Activated CD8-positive, alpha-beta memory T cell treated with anti-CD3 and anti-CD28 coated beads for 48 hours (primary cell): ENCODE data around the gene QSOX2.

Experiments
- DNase-seq, 3 experiments: peaks; one replicate each; pipeline ENCODE4 v3.0.0-alpha.2; 2020; ENCODE audit warnings: low read depth in 2 of 3, low spot score in 2 of 3

Gene QSOX2

DNA sequence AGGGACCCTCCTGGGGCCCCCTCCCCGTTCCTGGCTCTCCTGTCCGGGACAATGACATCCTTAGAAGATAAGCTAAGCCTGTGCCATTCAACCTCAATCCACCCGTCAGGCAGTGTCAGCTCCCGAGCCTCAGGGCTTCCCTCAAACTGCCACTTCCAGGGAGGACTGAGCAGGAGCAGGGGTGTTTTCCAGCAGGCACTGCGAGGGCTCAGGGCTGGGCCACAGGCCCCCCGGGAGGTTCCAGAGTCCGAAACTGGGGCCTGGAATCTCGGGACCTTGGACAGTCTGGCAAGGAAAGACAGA lies 66.9 kb downstream of the QSOX2 start:
- no peak for DNase-seq

DNA sequence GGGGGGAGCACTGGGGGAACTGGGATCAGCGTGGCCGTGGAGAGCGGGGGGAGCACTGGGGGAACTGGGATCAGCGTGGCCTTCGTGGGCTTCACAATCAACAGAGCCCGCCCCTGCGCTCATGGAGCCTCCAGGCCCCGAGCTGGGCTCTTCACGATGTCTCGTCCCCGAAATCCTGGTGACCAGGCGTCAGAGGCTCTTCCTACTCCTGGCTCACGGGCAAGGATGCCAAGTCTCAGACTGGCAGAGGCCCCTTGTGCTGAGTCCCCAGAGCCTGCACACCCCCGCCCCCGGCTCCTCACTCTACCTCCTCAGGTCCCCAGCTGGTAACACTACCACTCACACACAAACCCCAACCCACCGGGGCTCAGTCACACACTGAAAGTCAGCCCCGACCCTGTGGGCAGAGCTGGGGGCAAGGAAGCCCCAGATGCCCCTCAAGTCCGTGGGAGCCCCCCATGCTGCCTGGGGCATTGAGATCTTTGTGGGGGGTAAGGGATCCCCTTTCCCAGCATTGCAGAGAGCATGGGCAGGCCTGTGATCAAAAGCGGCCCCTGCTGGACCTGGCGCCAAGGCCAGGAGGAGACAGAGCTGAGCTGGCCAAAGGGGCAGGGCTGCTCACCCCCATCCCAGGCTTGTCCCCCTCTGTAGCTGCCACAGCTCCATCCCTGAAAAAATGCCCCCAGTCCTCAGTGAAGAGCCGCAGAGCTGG lies 67.4 kb downstream of the QSOX2 start:
- DNase-seq, result no peak

DNA sequence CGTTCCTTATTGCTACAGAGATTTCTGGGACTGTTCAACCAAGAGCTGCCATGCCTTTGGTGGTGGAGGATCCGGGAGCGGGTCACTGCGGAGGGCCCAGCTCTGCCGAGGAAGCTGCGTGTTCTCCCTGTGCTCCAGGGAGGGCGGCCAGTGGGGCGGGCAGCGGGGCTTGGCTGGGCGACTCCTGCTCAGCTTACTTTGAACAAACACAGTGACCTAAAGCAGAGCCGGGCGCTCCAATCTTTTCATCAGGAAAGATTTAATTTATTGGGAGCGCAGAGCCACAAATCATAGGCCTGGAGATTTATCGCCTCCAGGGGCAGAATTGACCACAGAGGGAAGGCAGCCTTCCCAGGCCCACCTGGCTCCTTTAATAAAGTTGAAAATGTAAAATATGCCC lies 68.4 kb downstream of the QSOX2 start:
- DNase-seq, result no peak

DNA sequence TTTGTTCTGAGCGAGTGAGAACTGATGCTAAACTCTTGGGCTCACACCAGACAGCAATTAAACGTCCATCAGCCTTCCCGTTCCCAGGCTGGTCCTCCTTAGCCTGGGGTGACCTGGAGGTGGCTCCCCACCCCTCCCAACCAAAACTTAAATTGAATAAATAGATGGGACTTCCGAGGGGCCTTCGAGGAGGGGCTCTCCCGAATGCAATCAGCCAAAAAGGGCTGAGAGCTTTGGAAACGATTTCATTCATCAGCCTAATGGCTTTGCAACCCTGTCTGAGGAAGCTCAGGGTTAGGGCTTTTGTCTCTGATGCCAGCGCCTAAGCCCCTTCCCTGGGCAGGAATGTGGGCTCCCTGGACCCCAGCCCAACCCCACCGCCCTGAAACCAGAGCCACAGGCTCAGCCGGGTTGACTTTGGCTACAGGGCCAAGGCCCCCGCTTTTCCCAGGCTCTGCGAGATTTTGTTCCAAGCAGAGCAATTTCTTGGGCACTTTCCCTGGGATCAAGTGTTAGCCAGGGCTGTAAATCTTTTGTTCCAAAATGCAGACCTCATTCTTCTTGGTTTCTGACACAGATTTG lies 69.9 kb downstream of the QSOX2 start:
- DNase-seq, result no peak

DNA sequence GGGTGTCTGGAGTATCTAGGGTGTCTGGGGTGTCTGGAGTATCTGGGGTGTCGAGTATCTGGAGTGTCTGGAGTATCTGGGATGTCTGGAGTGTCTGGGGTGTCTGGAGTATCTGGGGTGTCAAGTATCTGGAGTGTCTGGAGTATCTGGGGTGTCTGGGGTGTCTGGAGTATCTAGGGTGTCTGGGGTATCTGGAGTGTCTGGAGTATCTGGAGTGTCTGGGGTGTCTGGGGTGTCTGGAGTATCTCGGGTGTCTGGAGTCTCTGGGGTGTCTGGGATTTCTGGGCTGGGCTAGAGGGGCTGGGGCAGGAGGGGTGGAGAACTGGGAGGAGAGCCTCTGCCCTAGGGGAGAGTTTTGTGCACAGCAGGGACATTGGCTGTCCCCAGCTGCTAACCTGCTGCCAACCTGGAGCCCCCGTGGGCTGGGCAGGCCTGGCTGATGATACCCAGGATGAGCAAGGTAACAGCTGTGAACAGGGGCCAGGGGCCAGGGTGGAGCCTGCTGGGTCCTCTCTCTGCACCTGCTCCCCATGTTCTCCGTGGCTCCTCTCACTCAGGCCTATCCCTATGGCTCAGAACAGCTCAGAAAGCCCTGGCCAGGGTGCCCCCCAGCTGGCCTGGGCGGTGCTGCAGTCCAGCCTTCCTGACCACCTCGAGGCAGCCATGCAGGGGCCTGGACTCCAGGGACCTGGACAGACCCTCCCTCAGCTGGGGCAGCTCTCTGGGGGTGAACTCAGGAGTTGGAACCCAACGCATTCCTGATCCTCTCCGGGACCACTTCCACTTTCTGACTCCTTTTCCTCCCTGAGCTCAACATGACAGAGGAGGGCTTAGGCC lies 70.6 kb downstream of the QSOX2 start:
- DNase-seq, result no peak

DNA sequence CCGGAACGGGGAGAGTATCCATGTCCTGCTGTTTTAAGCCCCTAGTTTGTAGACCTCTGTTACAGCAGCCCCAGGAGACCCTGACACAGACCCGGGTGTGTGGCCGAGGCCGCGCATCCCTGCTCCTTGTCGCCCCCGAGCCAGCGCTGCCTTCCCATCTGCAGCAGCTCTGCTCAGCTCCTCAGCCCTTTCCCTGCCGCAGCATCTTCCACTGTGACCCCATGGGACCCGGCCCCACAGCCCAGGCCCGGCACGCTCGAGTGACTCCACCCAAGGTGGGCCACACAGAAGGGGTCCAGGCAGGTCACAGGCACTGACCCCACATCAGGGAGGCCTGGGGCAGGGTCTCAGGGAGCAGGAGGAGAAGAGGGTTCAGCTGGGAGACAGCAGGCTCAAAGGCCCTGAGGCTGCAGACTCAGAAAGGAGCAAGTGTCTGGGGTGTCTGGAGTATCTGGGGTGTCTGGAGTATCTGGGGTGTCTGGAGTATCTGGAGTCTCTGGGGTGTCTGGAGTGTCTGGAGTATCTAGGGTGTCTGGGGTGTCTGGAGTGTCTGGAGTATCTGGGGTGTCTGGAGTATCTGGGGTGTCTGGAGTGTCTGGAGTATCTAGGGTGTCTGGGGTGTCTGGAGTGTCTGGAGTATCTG lies 71.8 kb downstream of the QSOX2 start:
- no peak for DNase-seq

DNA sequence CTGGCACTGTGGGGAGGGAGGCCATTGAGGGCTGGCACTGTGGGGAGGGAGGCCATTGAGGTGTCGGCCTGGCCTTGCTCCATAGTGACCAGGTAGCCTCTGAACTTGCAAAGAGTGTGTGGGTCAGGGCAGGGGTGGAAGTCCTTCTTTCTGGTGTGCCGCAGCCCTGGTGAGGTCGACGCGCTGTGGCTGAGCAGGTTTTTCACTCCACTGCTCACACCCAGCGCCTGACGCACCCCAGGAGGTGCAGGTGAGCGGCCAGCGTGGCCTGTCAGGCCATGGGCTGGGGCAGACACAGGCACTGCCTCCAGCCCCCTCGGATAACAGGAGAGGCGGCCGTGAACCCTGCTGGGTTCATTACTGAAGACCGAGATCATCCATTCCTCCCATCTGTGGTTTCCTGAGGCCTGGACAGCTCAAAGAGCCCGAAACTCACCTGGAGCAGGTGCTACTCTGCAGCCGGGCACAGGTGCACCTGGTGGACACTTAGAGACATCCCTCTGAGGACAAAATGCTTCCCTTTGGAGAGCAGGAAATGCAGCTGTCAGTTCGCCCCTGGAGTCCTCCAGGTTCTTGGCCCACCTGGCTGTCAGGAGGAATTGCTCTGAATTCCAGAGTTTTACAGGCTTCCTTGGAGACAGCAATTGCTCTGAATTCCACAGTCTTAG lies 73.1 kb downstream of the QSOX2 start:
- no peak for DNase-seq

DNA sequence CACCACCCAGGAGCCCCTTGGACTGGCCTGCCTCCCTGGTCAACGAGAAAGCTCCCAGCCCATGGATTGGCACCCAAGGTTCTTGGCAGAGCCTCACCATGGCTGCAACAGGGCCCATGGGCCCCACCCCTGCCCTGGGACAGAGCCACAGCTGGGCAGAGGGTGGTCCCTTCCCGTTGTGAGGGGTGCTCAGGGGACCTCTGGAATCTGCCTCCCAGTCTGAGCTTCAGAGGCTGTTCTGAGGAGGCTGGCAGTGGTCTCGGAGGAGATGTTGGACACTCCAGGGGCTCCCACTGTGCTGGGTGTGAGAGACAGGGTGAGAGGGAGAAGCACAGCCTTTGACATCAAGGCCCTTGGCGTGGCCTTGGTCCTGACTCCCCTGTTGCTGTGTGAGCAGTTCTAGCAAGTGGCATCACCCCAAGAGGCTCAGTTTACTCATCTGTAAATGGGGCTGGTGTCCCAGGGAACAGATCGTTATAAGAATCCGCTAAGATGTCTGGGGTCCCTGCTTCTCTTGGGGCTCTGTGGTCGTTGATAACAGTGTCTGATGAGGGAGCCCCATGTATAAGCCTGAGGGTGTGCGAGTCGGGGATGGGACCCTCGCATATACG lies 73.7 kb downstream of the QSOX2 start:
- DNase-seq, result no peak

DNA sequence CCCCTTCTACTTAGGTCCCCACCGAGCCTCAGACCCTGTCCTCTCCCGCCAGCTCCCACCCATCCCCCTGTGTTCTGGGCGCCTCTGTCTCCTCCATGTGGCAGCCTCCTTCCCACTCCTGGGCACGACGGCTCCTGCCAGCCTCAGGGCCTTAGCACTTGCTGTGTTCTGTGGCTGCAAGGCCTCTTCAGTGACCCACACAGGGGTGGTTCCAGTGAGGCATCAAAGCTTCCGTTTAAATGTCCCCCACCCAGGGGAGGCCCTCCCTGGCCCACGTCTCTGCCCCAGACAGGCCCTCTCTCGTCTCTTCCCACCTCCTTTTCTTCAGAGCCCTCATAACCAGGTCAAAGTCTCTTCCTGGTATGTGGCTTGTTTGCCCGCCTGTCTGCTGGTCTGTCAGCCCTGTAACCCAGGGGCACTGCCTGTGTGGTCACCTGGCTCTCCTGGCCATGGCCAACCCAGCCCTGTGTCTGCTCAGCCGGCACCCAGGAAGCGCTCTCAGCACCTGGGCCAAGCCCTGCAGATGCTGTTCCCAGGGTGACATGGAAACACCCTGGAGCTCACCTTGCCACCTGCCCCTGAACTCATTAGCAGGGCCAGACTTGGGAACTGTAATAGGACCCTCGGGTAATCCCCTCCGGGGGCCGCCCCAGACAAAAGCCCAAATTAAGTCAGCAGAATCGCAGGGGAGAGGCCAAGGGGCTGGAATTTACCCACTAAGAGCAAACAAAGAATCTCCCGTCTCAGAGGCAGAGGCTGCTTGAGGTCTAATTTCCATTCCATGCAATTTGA lies 74.4 kb downstream of the QSOX2 start:
- DNase-seq, result no peak

DNA sequence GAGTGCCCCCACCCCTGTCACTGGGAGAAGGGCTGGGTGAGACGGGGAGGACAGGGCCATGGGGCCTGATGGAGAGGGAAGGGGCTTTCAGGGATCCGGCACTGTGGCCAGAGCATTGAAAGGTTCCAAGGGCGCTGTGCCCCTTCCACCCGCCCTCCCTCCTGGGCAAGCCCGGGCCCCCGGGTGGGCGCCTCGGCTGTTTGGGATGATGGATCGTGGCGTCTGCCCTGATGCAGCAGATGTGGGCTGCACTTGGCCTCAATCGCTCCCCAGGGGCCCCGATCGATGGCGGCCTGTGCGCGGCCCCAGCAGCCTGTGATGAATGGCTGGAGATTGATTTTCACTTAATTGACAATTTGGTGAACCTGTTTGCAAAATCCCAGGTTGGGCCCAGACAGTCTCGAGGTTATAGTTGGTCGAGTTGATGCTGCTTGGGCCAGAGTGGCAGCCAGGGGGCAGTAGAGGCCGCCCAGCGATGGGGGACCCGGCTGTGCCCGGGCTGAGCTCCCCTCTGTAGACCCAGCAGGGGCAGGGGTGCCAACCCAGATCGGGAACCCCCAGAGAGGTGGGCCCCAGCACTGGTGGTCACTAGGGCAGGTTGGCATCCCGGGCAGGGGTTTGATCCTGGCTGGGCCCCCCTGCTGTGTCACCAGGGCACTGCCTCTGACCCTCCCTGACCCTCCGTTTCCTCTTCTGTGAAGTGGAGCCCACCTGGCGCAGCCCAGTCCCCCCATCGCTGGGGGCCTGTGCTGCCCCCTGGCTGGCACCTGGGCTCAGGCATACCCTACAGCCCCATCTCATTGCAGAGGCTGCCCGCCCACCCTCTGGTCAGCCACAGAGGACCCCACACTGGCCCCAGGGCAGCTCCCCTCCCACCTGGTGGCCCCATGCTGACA lies 75.4 kb downstream of the QSOX2 start:
- DNase-seq, result peak; percentile 22 to 41 (median 38)

DNA sequence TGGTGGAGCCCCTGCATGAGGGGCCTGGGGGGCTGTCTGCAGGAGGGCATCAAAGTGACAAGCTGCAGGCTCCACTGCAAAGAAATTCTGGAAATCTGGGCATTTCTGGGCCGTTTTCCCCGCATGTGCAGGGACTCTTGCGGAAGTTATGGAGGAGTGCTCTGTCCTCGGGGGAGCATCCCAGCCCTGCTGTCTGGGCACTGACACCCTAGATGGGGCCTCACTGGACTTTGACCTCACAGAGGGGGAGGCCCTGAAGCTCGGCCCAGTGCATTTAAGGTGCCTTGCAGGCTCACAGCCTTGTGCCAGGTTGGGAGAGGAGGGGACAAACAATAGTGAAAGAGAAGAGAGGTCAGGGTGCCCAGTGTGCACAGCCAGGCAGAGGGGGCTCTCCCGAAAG lies 76.1 kb downstream of the QSOX2 start:
- no peak for DNase-seq

DNA sequence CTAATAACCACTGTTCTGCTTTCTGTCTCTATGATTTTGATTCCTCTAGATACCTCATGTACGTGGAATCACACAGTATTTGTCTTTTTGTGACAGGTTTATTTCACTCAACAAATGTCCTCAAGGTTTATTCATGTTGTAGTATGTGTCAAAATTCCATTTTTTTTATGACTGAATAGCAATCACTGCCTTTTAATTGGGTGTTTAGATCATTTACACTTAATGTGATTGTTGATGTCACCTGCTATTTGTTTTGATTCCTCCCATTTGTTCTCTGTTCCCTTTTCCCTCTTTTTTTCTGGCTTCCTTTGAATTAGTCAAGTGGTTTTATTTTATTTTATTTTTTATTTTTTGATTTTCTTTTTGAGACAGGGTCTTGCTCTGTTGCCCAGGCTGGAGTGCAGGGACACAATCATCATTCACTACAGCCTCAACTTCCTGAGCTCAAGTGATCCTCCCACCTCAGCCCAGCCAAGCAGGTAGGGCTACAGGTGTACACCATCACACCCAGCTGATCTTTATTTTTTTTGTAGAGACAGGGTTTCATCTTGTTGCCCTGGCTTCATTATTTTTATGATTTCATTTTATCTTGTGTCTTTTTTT lies 82.3 kb downstream of the QSOX2 start:
- no peak for DNase-seq

DNA sequence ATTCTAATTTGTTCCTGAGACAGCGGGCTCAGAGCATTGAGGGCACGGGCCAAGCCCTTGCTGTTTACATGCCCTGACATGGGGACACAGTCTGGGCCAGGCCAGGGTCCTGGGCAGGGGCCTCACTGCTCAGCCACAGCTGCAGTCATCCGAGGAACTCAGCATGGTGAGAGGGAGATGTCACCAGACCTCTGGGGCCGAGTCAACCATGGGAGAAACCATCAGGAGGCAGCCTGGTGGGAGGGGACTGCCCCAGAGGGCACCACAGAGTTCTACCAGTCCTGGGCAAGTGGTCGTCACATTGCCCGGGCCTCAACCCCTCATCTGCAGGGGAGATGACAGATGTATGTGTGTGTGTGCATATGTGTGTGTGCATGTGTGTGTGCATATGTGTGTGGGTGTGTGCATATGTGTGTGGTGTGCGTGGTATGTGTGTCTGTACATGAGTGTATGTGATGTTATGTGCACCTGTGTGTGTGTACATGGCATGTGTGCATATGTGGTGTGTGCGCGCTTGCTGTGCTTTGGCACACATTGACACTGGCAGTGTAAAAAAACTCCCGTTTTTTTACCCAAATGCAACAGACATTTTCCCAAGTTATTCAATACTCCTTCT lies 84.5 kb downstream of the QSOX2 start:
- no peak for DNase-seq

DNA sequence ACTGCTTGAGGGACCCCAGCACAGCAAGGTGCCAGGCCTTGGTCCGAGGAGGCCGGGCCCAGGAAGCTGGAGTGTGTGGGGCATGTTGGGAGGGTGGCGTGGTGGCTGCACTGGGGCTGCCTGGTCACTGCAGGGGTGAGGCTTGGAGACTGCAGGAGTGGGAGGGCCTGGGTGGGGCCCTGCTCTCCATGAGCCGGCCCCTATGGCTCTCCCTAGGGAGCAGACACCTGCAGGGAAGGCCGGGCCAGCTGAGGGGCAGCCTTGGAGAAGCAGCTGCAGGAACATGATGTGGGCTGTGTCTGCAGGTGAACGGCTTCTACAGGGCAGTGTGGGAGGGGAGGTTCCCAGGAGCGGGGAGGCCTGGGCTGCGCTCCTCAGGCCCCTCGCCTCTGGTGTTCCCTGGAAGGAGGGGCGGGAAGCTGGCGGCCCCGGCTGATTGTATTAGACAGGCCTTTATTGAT lies 85.2 kb downstream of the QSOX2 start:
- no peak for DNase-seq

DNA sequence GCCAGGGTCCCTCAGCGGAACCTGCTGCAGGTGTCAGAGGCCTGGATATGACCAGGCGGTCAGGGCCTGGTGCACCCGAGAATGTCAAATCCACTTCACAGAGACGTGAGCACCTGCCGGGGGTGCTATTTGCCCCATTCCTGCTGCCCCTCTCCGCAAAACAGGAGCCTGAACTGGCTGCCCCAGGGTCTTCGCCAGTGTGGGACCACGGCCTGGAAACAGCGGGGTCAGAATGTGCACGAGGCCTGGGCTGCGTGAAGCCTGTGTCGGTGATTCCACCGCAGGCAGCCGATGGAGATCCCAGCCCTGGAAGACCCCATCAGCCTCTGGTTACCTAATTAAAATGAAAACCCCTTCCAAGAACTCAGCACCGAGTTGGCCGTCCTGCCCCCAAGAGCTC lies 85.8 kb downstream of the QSOX2 start:
- DNase-seq, result no peak

DNA sequence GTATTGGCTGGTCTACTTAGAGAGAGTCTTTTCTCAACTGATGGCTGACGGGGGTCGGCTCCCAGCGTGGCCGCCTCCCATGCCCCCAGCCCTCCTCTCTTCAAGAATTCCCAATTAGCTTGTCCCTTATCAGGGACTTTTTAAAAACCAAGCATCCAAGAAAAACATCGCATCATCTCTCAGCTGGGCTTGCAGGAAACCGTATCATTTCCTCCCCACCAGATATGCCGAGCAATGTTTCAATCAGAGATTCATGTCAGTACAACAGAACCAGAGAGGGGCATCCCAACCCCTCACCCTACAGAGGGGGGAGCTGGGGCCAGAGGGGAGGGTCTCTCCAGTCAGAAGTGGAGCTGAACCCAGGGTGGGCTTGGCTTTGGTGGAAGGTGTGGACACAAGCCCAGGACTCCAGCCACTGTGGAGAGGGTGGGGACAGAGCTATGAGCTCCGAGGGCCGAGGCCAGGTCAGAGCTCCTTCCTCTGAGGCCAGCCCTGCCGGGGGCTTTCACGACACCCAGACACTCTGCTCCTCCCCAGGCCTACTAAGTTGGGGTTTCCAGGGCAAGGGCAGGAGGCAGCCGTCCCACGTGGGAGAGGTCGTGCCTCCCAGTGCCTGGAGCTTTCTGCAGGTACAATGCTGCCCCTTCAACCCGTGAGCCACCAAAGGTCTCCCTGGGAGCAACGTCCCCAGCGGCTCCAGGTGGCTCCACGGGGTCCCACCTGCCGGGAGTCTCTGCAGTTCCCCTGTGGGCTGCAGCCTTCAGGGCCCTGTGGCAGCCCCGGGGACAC lies 87.9 kb downstream of the QSOX2 start:
- DNase-seq, result no peak
